Mucosa of descending colon (tissue), 3 donors: Measurements from ENCODE around the gene MORN5. TPM values are rescaled to one million over a fixed set of nuclear protein-coding genes. Genes with fewer than 3 reads are reported as not detected.

ENCODE experiments used
- ATAC-seq: fragments of 200-7000 bp; cut with Tn5 transposase; one replicate; pipeline ENCODE4 v1.9.1; 2020; ENCODE audit warnings: mild to moderate bottlenecking, moderate library complexity
- DNase-seq, 3 donors: peaks; one replicate each; pipeline ENCODE4 v3.0.0-alpha.2; 2020
- H3K36me3 ChIP-seq: fragments of 200-600 bp; one replicate; pipeline ENCODE4 v1.8.0; 2021; ENCODE audit warnings: low read depth, mild to moderate bottlenecking
- H3K4me1 ChIP-seq: fragments of 200-600 bp; one replicate; pipeline ENCODE4 v1.8.0; 2021; ENCODE audit warnings: low read depth, mild to moderate bottlenecking
- H3K4me3 ChIP-seq: fragments of 200-600 bp; one replicate; pipeline ENCODE4 v1.8.0; 2021; ENCODE audit warnings: mild to moderate bottlenecking
- H3K9me3 ChIP-seq: fragments of 200-600 bp; one replicate; pipeline ENCODE4 v1.8.0; 2021; ENCODE audit warnings: mild to moderate bottlenecking
- CTCF ChIP-seq: fragments of 200-600 bp; IDR thresholded peaks from one replicate; pipeline ENCODE4 v1.8.0; 2022; ENCODE audit warnings: antibody characterized with exemption, mild to moderate bottlenecking
- intact Hi-C, 2 donors: fragments of 100-400 bp; cut with DNase I in 1 of 2; cut with micrococcal nuclease in 1 of 2; formaldehyde crosslinking; loops; one replicate each; pipeline versions ENCODE4 v1.11.0 to v1.11.1; 2022; cut with DNase I, micrococcal nuclease
- total RNA-seq, 3 donors: library from RNA; stranded (reverse); fragmentation: NEBNext Ultra II Directional in 2 of 3; extraction: Animal tissue kit (Norgen Biotek cat#: 25700) in 2 of 3; gene quantifications; one replicate each; pipeline versions ENCODE4 v1.2.1 to v1.2.4, GENCODE V29; 2021 to 2023
- donor health status: DM: no; HTN: no; CAD: no; lungs with moderate emphysema.
- donor health status: DM: no; HTN: no; CAD: no.
- donor health status: DM: no; HTN: yes; CAD: no.

MORN5 gene
- total RNA-seq, 3 donors from 2014 or later, result 1.6 to 21.2 TPM; not detected in 1

GRCh38 chr9:122133984-122134535 is 25.6 kb upstream of the MORN5 start:
- no peak for TF ChIP-seq CTCF
- ATAC-seq (no peak), DNase-seq (no peak)
- no peak overlapping the region for H3K4me3 ChIP-seq
- H3K4me1 ChIP-seq, result no peaks in the 10 kb centered on the region
- no peaks in the 10 kb centered on the region for H3K36me3 ChIP-seq
- H3K9me3 ChIP-seq, result no peaks in the 10 kb centered on the region
- intact Hi-C loops, result no loop called here

- Histone ChIP-seq H3K9me3 (no peaks in the 10 kb centered on the region), H3K4me1 (no peaks in the 10 kb centered on the region), H3K4me3 (no peak overlapping the region), H3K36me3 (no peaks in the 10 kb centered on the region)
- no peak for TF ChIP-seq CTCF
- DNase-seq (no peak), ATAC-seq (no peak)
- intact Hi-C loops, result no loop called here
Measured at GRCh38 chr9:122134822-122135528, 24.7 kb upstream of the MORN5 start.

GRCh38 chr9:122135529-122135859 is 24.2 kb upstream of the MORN5 start:
- ATAC-seq (no peak), DNase-seq (no peak)
- Histone ChIP-seq H3K9me3 (no peaks in the 10 kb centered on the region), H3K4me3 (no peak overlapping the region), H3K36me3 (no peaks in the 10 kb centered on the region), H3K4me1 (no peaks in the 10 kb centered on the region)
- no peak for TF ChIP-seq CTCF
- intact Hi-C loops, result no loop called here

GRCh38 chr9:122138560-122139268 is 21.0 kb upstream of the MORN5 start:
- intact Hi-C loops, result no loop called here
- no peaks in the 10 kb centered on the region for H3K4me1 ChIP-seq

More at GRCh38 chr9:122138560-122139268, 21.0 kb upstream of the MORN5 start:
- no peak for DNase-seq
- H3K4me3 ChIP-seq, result no peak overlapping the region
- no peak for TF ChIP-seq CTCF
- peak; percentile 62 for ATAC-seq
- no peaks in the 10 kb centered on the region for H3K9me3 ChIP-seq
- H3K36me3 ChIP-seq, result no peaks in the 10 kb centered on the region
